ENCODE measurements around the gene EVC2.

Gene EVC2

DNA sequence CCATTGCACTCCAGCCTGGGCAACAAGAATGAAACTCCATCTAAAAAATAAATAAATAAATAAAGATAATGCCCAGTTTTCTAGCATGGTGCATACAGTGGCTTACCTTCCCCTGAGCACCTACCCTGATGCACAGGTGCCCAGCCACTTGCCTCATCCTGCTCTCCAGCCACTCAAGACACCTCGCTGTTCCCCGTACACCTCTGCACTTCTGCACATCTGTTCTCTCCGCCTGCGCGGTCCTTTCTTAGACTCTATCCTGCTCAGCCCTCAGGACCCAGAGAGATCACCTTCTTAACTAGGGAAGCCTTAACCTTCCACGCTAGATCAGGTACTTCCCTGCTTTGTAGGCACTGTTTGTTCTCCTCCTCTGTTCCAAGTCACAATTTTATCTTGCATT lies 5.5 kb upstream of the EVC2 start:
- no peak for DNase-seq (ENCODE audit: low spot score)

DNA sequence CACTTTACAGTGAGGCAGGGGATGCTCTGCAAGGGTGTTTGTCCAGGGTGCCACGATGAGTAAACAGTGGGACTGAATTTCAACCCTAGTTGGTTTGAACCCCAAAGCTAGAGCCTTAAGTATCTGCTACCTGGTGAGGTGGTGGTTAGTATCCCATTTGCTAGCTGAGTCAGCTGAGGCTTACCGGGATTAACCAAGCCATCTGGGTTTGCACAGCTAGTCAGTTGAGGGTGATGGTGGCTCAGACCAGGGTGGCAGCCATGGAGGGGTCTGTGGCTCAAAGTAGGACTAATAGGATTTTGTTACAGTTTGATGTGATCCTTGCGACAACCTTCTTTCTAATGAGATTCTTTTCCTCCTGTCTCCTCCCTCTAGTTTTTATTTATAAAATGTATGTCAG lies 4.6 kb upstream of the EVC2 start:
- no peak for DNase-seq (ENCODE audit: low spot score)

DNA sequence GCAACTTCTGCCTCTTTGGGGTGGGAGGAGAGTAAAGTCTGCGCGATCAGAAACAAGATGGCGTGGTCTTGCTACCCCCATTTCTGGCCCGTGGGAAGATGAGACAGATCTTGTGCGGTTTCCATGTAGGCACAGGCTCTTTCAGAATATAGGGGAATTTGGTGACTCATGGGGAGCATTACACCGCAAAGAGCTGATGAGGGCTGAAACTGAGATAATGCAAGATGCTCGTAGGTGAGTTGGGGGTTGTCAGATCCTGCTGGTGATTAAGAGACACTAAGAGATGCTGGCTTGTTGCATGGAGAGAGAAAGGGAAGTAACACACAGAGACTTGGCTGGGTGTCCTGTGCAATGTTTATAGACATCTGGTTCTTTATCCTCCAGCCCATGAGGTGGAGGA lies 4.2 kb upstream of the EVC2 start:
- no peak for DNase-seq (ENCODE audit: low spot score)

DNA sequence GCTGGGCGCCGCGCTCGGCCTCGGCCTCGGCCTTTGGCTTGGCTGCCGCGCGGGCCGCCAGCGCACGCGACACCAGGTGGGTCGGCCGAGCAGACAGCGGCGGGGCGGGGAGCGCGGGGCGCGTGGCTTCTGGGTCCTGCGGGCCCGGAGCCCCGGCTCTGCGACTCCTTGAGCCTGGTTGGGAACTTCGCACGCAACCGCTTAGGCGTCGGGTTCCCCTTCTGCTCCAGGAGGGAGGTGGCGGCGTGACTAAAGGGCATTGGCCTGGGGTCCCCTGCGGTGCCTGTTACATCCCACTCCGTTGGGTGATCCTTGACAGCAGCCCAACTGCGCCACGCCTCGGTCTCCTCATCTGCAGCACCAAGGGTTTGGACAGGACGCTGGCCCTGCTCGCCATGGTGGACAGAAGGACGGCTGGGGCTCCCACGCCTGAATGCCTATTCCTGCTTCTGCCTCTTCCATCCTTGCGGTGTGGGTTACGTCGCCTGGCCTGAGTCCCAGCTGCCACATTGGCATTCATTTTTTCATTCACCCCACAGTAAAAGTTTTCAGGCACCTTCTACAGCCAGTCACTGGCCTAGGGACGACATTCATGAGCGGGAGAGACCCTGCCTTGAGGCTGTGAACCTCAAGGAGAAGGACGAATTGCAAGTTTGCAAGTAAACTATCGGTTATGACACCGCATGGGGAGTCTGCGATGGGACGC lies 3.3 kb upstream of the EVC2 start:
- no peak for DNase-seq (ENCODE audit: low spot score)

DNA sequence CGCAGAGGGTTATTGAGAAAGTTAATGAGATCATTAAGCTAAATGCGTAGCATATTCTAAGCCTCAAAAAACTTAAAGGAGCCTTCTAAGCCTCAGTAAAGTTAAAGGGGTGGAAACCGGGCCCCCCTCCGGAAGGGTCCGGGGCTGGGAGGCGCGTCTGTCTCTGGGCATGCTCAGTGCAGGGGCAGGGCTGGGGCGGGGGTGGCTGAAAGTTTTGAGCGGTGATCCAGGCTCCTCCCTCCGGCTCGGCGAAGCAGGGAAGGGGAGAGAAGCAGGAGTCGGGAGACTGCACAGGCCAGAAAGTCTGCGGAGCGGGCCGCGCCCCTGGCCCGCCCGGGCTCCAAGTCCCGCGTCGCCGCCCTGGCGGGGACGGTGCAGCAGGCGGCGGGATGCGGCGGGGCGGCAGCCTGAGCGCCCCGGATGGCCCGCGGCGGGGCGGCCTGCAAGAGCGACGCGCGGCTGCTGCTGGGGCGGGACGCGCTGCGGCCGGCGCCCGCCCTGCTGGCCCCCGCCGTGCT lies 2.7 kb upstream of the EVC2 start, which contains the start of gene EVC:
TSS of gene EVC (plus strand) at position 241 of the 518 bp plus-strand sequence. CDS start at position 421, 180 bp downstream.
- DNase-seq (ENCODE audit: low spot score) = peak; percentile 43

DNA sequence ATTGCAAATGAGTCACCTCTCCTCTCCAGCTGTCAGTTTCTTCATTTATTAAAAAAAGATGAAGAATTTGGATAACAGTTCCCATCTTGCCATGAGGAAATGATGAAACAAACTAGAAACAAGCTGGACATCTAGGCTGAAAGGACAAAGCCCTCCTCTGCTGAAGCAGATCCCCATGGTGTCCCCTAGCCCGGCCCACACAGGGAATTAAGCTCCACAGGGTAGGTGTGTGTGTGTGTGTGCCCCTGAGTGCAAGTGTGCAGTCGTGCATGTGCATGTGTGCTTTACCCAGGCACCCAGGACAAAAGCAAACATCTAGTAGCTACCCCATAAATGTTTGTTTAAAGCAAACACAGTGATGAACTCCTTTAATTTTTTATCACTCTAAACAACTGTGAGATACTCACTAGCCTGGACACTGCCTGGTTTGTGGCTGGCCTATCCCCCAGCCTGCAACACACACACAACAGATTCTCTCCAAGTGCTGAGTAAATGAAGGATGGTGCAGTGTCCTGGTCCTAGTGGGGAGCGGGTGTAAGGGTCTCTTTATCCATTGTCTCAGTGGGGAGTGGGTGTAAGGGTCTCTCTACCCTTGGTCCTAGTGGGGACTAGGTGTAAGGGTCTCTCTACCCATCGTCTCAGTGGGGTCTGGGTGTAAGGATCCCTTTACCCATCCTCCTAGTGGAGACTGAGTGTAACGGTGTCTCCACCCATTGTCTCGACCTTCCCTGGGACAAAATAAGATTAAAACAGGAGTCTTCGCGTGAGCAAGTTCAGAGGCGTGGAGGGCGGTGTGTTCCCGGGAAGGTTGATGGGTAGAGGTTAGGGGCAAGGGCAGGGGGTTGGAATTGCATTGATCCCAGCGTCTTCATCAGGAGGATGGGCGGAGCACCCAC lies 2.0 kb upstream of the EVC2 start:
- no peak for DNase-seq (ENCODE audit: low spot score)

DNA sequence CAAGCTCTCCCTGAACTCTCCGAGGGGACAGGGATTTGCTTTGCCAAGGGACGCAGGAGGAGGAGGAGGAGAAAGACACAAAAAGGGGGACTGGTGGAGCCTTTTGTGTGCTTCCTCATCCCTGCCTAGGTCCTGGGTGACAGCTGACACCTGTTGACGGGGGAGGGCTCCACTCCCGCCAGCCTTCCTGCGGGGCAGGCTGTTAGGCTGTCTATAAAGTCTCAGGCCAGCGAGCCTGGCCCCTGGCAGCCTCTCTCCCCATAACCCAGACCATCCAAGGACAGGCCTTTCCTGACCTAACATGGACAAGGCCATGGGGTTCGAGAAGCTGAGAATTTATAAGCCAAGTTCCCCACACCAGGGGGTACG lies 832 bp upstream of the EVC2 start:
- no peak for DNase-seq (ENCODE audit: low spot score)

DNA sequence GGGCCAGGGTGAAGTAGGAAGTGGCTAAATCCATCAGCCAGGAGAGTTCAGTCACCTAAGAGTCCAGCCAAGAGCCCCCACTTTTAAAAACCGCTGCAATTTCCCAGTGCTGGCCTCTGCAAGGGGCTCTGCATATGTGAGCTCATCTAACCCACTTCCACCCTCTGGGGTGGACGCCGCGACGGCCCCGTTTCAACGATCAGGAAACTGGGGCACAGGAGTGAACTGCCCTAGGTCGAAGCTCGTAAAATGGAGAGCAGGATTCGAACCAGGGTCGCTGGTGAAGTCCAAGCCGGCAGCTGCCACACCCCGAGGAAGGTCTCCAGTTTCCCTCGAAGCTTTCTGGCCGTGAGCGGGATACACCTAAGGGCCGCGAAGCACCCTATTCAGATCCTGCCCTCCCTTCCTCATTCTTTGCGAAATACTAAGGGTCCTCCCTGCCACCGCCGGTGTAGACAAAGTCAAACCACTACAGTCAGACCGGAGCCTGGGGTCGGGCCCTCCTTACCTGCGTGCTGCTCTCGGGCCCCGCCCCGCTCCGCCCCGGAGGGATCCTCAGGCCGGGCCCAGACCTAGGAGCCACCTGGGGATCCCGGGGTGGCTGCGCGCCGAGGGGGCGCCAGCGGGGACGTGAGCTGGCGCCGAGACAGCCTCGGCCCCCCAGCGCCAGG lies 446 bp downstream of the EVC2 start:
- DNase-seq (ENCODE audit: low spot score) = no peak

DNA sequence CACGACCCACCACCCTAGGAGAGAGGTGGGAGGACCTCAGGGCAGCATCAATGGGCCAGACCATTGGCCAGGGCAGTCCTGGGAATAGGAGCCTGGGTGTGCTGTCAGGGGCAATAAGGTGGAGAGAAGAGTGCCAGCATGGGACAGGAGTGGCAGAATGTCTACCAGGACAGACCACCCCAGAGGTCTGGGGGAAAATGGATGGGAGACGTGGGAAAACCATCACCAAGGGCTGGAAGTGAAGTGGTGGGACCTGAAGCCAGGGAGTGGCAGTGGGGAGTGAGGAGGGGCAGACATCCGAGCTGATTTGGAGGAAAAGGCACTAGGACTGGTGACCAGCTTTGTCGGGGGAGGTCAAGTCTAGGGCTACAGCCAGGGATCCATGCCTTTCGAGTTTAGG lies 993 bp downstream of the EVC2 start:
- DNase-seq (ENCODE audit: low spot score) = no peak

DNA sequence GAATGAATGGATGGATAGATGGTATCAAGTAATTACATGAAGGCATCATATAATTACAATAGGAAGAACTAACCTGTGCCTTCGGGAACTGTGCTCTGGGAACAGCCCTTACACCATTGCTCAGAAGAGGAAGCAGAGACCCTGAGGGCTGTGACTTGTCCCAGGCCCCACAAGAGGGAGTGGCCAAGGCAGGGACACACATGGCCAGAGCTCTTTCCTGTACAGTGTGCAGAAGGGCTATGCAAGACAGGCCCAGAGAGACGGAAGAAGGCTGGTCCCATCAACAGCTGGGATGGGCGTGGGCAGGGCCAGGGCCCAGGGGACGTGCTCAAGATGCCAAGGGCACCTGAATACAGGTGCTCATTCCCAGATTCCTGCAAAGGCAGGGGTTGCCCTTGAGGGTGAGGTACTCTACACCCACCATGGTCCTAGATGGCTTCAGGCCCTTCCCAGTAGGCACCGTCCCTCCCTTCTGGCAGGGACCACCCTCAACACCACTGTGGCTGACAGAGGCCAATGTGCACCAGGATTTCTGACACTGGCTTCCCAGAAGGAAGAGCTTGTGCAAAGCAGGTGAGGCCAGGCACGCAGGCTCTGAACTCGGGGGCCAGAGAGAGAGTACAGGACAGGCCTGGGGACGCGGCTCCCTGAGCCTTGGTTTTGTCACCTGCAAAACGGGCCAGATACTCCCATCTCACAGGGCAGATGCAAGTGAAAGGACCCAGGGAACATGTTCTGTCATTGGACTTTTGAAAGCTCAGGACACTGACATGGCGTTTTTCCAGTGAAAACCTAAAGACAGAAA lies 1.7 kb downstream of the EVC2 start:
- DNase-seq (ENCODE audit: low spot score) = no peak

DNA sequence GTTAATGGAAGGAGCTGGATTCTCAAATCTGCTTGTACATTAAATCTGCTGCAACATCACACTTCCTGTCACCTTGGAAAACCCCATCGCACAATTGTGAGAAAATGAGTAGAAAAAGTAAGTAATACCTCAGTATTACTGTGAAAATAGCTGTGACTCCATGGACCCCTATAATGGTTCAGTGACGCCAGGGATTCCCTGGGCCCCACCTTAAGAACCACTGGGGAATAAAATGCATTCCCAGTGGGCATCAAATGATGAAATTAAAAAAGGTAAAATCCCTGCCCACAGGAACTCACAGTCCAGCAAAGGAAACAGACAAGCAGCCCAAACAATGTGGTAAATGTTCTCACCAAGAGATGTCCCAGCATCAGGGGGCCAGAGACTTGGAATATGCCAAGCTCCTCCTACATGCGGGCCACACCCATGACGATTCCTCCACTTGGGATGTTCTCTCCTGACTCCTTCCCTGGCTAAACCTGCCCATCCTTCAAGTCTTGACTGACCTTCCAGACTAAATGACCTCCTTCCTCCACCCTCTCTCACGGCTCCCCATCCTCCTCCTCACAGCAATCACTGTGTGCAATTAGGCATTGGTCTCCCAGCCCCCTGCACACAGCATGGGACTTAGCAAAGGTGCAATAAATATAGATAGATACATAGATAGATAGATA lies 2.6 kb downstream of the EVC2 start:
- no peak for DNase-seq (ENCODE audit: low spot score)

DNA sequence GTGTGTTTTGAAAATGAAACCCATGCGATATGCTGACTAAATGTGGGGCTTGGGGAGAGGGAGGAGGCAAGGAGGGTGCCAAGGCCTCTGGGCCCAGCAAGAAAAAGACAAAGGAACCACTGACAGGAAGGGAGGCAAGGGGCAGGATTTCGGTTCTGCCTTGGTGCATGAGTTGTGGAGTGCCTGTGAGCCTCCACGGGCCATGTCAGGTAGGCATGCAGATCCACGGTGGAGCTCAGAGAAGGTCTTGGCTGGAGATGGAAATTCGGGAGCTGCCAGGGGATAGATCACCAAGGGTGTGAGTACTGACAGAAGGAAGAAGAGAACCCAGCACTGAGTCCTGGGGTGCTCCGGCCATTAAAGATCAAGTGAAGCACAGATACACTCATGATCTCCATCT lies 4.1 kb downstream of the EVC2 start:
- DNase-seq (ENCODE audit: low spot score) = no peak

DNA sequence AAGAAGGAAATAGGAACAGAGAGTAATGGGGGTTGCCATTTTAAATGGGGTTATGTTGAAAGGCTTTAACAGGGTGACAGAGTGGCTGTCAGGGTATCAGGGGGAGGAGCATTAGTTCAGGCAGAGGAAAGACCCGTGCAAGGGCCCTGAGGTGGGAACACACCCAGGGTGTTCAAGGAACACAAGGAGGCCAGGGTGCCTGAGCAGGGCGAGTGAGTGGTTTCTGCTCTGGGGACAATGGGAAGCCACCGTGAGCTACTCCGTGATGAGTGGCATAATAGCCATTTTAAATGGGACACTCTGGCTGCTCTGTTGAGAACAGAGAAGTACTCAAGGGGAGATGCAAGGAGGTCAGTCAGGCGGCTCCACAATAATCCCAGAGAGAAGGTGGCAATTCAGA lies 4.5 kb downstream of the EVC2 start:
- DNase-seq (ENCODE audit: low spot score) = no peak

DNA sequence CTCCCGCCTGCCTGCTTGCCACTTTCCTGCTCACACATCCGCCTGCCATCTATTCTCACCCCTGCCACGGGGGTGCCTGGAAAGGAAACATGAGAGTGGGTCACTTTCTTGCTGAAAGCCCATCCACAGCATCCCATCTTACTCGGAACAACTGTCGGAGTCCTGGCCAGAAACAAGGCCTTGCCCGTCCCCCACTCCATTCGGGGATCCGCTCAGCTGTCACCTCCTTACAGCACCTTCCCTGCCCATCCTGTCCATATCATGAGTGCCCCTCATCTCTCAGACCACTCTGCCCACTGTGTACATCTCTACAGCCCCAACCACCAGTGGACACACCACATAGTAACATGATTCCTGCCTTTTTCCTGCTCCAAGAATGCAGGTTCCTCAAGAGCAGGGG lies 6.4 kb downstream of the EVC2 start:
- DNase-seq (ENCODE audit: low spot score) = no peak

DNA sequence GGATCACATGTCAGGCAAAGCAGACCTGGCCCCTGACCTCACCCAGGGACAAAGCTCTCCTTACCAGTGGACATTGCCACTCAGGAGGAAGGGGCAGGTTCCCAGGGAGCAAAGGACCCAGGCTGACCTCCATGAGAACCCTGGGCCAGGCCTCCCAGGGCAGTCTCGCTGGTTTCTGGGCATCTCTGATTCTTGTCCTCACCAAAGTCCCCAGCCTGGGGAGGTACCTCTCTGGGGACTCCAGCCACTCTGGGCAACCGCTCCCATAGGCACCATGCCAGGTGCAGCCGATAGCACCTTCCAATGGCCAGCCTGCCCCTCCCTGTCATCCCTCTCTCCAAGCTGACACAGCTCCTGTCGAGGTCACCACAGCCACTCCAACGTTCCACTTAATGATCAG lies 7.9 kb downstream of the EVC2 start:
- no peak for DNase-seq (ENCODE audit: low spot score)

DNA sequence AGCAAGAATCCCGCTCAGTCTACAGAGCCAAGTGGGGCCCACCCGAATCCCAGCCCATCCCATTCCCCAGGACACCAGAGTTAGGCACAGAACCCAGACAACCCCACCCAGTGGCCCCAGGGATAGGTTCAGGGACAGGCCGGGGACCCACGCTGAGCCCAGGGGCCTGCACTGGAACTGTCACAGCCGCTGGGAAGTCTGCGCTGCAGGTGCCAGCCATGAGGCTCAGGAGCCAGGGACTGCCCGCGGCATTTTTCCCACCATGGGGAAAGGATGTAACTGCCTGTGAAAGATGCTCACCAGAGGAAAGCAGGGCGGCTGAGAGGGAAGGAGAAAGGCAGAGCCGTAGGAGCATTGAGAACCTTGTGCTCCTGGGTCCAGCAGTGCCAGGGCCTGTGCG lies 12.0 kb downstream of the EVC2 start:
- no peak for DNase-seq (ENCODE audit: low spot score)

DNA sequence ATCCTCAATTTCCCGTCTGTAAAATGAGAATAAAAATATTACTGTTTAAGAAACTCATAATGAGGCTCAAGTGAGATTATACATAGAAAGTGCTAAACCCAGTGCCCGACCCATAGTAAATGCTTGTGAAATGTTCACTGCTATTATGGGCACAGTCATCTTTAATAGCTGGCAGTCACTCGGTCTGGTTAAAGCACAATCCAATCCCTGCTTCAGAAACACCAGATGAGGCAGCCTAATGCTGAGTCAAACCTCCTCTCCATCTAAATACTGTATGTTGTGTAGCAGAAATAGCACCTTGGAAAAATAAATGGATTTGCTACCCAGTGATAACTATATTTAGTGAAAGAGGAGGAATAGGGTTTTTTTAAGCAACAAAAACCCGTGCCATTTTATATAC lies 14.5 kb downstream of the EVC2 start:
- no peak for DNase-seq (ENCODE audit: low spot score)

DNA sequence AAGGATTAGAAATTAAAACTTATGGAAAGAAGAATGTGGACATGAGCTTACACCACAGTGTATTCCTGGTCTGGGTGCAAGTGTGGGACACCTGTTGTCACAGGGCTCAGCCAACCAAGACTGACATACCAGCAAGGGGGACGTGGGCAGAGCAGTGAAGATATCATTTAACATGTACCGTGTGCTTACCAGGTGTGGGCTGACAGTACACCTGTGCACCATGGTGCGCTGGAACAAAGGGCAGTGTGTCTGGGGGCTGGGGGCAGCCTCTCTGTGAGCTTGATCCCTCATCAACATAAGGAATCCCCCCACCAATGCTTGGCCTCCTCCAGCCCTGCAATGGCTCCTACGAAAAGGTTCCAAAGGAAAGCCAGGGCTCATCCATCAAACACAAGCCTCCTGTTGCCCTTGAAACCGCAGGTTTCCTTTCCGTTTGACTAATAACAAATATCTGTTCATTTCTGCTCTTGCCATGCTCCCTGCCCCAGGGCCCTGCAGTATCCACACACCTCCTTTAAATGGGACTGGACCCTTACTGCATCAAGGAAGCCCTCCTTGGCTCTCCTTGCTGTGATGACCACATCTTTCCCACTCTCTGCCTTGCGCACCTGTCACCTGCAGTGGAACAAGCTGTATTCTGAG lies 16.7 kb downstream of the EVC2 start:
- DNase-seq (ENCODE audit: low spot score) = no peak

DNA sequence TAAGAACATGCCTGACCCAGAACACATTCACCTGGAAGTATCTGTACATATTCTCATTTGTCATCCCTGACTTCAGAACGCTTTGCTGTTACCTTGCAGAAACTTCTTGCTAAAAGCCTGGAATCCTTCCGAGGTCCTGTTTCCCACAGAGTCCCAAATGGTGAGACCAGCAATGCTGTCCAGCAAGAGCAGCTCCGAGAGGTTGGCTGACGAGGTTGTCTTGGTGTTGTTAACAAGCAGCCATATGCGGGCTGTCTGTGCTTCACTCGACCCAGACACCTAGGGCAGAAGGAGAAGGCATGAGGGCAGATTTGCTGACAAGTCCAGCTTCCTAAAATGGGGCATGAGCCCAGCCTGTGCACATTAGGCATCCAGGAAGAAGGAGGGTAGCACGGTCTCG lies 19.3 kb downstream of the EVC2 start:
- no peak for DNase-seq (ENCODE audit: low spot score)

DNA sequence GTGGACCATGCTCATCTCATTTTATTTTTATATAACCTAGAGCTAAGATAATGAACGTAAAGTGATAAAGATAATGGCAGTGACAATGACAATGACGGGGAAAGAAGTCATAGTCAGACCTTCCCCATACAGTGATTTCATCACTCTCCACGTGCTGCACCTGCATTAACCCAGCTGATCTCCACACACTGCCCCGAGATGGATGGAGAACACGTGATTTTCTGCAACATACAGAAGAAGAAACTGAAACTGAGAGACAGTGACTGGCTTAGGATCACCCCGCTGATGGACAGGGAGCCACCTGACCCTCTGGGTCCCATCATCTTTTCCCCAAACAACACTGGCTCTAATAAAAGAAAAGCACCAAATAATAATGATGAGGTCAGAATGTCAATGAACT lies 22.0 kb downstream of the EVC2 start:
- DNase-seq (ENCODE audit: low spot score) = no peak

DNA sequence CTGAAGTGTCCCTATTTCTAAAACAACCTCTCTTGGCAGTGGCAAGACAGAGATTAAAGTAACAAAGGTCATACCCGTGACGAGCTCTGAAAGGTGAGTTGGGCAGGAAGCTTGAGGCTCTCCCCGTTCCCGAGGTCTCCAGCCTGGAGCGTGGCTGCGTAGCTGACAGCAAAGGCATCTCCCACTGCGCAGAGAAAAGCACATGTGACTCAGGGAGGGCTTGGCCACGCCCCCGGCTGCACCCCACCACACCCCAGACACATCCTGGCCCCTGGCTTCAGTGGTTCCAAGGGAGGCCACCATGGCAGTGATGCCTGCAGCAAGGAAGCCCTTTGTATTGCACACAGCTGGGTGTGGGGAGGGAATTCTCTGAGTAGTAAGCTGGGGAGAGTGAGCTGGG lies 23.1 kb downstream of the EVC2 start:
- DNase-seq (ENCODE audit: low spot score) = no peak
